ENCODE results near the gene SMIM9.
A peak's percentile ranks its signal among the peaks of the same experiment; 100 is the strongest.

Gene SMIM9

DNA sequence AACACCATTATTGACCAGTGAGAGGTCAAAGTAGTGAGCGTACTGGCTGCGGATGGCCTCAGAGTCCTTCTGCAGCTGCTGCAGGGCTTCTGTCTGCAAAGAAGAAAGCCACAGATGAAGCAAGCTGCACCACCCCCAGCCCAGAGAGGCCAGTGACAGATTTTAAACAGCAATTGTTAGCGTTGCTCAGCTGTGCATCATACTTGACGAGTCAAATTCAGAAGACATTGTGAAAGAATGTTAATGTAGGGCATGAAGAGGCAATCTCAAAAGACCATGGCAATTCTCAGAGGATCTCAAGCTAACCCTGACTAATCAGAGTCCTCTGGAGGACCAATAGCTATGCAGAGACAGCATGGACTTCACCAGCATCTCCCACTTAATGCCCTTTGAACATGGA, 55.2 kb downstream of the SMIM9 start:
- DNase-seq: no peak

DNA sequence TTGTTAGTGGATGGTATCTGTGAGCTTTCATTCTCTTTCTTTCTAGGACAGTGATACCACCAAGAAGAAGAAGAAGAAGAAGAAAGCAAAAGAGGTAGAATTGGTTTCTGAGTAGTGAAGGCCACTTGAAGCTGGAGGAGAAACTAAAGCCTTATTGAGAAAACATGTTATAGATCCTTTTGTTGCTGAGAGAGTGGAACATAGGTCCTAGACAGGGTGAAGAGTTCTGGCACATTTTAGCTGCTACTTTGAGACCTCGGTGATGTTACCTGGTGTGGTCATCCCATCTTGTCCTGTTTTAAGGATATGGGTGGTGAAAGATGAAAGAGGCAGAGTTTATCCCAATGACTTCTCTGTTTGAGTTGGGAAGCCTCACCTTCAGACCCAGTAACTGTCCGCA, 57.7 kb downstream of the SMIM9 start:
- no peak for DNase-seq

DNA sequence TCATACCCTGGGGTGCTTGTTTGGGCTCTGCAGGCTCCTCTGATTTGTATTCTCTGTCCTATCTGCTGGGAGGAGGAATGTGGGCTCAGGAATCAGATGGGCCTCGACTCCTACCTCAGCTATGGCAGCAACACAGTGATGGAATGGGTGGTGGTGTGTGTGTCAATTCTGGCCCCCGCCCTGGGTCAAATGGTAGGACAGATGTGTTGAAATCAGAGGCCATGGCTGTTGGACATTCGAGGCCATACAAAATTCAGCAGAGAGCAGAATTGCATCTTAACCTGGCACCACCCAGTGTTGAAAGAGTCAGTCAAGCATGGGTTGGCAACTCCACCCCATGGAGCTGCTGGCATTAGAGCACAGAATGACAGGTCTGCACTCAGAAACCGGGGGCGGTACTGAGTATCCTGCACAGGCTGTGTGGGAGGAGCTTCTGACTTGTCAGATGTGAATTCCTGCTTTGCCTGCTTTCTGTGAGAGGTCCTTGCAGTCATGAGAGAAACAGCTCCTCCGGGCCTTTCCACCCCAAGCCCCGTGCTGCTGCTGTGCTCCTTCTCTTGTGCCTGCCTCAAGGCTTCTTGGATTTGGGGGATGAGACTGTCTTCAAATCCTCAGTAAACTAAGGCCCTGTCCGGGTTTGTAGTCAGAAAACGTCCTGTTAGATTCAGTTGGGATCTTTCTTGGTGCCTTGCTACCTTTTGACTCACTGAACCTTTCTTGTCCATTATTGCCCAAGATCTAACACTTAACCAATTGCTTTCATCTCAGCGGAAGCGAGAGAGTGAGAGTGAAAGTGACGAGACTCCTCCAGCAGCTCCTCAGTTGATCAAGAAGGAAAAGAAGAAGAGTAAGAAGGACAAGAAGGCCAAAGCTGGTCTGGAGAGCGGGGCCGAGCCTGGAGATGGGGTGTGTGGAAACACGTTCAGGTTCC, 58.8 kb downstream of the SMIM9 start:
- peak; percentile 45 to 54 for DNase-seq

DNA sequence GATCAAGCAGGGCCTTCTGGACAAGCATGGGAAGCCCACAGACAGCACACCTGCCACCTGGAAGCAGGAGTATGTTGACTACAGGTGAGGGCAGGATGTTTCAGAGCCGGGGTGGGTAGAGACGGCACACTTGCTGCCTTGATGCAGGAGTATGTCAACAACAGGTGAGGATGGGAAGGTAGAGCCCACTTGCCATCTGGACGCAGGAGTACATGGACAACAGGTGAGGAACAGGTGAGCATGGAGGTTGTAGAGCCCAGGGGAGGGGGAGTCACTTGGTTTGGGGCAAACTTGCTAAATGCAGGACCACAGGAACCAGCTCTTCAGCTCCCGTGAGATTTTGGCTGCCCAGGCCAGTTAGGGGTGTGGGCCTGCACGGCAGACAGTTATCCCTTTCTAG, 59.8 kb downstream of the SMIM9 start:
- DNase-seq: no peak
